ENCODE results near the gene PITPNM2. TPM values are rescaled to one million over a fixed set of nuclear protein-coding genes. Genes with fewer than 3 reads are reported as not detected.

Gene PITPNM2
- total and polyA plus RNA-seq, 2 of the 8 experiments (the other 6 are each of a cell fraction or from before 2014, with no cell fraction given) = 0.59 to 3.4 TPM

- TF ChIP-seq CHD2 (IDR thresholded peaks at IDR 0.05; ENCODE audit: low read length) = no peak
Measured at GRCh38 chr12:123150744-123151456, at the start of gene PITPNM2 (continued).

Data from H1 (cell line).